SK-MEL-5 (cell line): Measurements from ENCODE around the gene OLFM3. TPM values are rescaled to one million over a fixed set of nuclear protein-coding genes. Genes with fewer than 3 reads are reported as not detected.
A peak's percentile ranks its signal among the peaks of the same experiment; 100 is the strongest.

Experiments used
- DNase-seq: peaks from one replicate; pipeline ENCODE4 v3.0.0-alpha.2; 2016; ENCODE audit warnings: low read depth, low spot score
- in situ Hi-C: cut with HindIII; loops from 2 replicates; pipeline ENCODE4 v1.10.0; 2016; ENCODE audit warnings: low sequenced_read_pairs, high pct_unique_total_duplicates, low pct_unique_long_range_greater_than_20kb
- total RNA-seq: library from RNA; depleted of rRNA; stranded (reverse); fragments of >200 nt; shearing (Covaris generic); gene quantifications from 2 replicates; pipeline ENCODE4 v1.2.3, GENCODE V29; 2014

The OLFM3 gene
- total RNA-seq, 1 experiment from 2014 or later, result not detected

DNA sequence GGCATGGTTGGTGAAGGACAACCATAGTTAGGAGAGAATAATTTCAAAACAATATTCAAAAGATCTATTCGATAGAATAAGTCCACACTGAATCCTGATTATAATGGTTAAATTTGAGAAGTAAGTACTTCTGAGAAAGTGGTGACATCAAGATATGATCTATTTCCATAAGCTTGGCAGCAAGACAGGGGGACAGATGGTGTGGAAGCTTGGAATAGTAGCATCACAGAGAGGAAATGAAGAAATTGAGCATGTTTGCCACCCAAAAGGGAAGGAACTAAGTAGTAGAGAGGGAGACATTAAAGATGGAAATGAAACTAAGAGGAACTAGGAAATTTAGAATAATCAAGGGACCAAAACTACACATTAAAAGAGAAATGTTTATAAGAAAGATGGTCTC is 94.5 kb downstream of the OLFM3 start:
- in situ Hi-C loops, result no loop called here
- no peak for DNase-seq

DNA sequence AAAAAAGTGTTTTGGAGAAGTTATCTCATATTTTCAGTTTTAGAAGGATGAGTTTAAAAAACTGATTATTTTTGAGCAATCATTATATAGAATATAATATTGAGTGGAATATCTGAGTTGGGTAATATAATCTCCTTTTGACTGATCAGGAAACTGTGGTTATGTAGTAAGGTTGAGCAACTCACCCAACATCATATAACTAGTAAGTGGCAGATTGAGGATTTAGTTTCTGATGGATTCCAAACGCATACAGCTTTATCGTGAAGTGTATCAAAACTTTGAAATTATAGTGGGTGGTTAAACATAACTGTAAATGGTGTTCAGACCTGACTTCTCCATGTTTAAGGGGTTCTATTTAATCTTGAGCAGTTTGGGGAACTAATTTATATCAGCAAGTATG is 98.6 kb downstream of the OLFM3 start:
- DNase-seq, result no peak
- in situ Hi-C loops, result no loop called here

GRCh38 chr1:101884621-101885020 is 112.1 kb downstream of the OLFM3 start:
- no peak for DNase-seq
- in situ Hi-C loops, result no loop called here

GRCh38 chr1:101875891-101876290 is 120.8 kb downstream of the OLFM3 start:
- DNase-seq, result no peak
- in situ Hi-C loops, result no loop called here

DNA sequence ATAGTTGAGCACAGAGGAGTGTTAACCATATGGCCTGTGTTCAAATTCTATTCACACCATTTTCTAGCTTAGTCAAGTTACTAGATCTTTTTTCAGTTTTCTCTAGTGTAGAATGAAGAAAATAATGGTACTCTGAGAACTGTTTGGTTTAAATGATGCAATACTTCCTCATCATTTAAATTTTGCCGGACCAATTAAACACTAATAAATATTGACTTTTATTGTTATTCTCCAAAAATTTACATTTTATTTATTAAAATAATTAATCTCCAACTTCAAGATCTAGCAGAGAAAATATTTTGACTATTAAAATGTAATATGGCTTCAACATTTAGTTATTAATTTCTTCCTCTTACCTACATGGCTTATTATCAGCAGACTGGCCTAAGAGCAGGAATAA is 123.1 kb downstream of the OLFM3 start:
- in situ Hi-C loops, result no loop called here
- no peak for DNase-seq

DNA sequence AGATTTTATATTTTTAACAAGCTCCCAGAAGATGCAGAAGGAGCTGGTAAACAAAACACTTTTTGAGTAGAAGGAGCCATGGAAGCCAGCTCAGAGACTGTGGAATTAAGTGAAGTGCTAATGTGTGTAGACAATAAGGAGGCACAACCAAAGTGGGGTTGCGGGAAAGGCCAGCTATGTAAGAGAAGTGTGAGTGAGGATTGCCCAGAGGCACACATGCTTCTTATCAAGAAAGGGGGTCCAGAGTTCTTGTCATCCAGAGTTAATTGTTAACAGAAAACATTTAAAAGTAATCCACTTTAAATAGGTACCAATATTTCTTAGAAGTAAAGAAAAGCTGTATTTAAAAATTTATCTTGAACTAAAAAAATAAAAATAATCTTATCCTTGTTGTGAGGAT is 136.8 kb downstream of the OLFM3 start:
- no peak for DNase-seq
- in situ Hi-C loops, result no loop called here

- in situ Hi-C loops, result no loop called here
- DNase-seq, result no peak
These were observed 142.5 kb downstream of the OLFM3 start for GRCh38 chr1:101854271-101854670.

DNA sequence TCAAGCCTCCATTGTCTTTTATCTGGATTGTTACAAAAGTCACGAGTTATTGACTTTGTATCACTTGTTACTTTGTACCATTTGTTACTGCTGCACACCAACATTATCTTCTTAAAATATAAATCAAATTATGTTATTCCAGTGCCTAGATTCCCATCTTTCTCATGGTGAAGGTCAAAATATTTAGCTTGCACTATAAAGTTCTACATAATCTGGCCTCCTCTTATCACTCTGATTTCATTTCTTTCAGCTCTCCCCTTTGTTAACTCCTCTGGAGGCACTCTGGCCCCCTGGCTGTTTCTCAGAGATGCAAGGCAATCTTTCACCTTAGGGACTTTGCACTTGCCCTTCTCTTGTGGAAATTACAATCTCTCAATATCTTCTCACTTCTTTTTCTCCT is 143.8 kb downstream of the OLFM3 start:
- in situ Hi-C loops, result no loop called here
- DNase-seq, result no peak

DNA sequence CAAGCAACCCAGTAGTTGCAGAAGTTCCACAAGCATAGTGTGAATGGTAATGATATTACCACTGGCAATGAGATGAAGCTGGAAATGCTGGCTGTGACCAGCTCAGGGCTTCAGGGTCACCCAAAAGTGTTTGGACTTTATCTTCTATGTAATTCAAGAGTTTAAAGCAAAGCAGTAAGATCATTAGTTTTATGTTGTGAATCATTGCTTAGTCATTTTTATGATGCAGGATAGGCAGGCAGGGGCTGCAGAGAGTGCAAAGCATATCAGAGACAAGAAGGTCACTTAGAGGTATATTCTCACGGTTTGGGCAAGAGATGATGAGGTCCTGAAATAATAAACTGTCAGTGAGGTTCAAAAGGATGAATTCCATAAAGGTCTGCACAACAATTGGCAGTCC is 147.4 kb downstream of the OLFM3 start:
- in situ Hi-C loops, result no loop called here
- DNase-seq, result no peak

- in situ Hi-C loops, result no loop called here
- no peak for DNase-seq
These were observed 149.1 kb downstream of the OLFM3 start for GRCh38 chr1:101847626-101848025.

GRCh38 chr1:101846820-101847219 is 149.9 kb downstream of the OLFM3 start:
- in situ Hi-C loops, result no loop called here
- DNase-seq, result no peak

DNA sequence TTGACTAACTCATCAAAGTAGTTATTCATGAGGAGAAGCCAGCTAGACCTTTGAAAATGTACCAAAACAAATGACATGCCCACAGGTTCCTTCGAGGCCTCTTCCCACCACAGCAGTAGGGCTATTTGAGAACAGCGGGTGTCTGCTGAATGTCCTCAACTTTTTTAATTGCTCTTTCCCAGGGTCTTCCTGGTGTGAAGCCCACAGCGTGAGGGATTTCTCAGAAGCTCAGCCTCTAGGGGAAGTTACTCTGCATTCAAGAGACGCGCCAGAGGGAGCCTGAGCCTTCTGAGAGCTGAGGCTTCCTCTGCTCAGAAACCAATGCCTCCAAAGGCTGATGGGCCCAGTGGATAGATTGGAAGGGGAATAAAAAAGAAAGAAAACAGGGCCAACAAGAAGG is 153.6 kb downstream of the OLFM3 start:
- in situ Hi-C loops, result no loop called here
- DNase-seq, result no peak

DNA sequence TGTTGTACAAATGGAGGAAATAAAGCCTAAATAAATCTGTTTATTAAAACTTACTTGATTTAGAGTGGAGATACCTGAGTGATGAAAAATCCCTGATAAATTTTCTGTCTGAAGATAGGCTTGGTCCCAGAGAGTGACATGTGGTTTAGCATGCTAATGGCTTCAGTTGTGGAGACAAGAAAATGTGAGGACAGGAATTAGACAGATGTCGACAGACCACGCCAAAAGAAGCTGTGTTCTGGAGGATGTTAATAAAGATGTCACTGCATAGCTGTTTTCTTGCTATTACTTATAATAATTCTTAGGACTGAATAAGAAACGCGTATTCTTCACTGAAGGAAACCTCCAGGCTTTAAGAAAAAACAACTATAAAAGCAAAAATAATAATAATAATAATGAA is 154.9 kb downstream of the OLFM3 start:
- in situ Hi-C loops, result no loop called here
- DNase-seq, result no peak

DNA sequence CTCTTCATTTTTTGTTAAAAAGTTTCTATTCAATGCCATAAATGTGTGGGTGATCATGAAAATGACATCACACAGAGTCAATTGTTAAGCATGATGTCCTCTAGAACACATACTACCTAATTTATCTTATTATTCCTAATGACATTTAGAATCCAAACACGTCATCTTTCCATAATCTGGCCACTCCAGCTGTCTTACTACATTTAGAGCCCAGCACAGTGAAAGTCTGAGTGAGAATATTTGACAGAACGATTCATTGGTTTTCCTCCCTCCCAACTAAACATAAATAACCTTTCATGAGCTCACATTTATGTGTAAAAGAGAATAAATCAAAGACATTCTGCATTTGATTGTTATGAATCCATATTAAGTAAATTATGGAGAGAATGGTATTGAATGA is 160.7 kb downstream of the OLFM3 start:
- no peak for DNase-seq
- in situ Hi-C loops, result no loop called here

GRCh38 chr1:101833312-101833711 is 163.4 kb downstream of the OLFM3 start:
- no peak for DNase-seq
- in situ Hi-C loops, result no loop called here

DNA sequence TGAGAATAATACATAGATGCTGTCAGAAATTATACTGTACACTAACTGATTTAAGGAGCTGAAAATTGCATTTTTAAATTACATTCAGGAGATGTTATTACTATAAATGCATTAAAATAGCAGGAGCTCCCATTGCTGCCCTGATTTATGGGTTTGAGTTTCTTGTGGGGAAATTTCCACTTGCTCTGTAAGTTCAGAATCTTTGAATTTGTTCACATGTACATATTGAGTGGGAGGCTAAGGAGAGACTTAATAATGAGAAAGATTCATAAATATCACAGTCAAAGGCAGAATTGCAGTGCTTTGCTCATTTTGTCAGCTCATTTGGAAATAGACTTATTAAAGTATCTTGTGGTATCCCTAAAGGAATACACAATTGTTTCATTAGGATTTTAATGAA is 170.3 kb downstream of the OLFM3 start:
- in situ Hi-C loops, result no loop called here
- DNase-seq, result no peak

DNA sequence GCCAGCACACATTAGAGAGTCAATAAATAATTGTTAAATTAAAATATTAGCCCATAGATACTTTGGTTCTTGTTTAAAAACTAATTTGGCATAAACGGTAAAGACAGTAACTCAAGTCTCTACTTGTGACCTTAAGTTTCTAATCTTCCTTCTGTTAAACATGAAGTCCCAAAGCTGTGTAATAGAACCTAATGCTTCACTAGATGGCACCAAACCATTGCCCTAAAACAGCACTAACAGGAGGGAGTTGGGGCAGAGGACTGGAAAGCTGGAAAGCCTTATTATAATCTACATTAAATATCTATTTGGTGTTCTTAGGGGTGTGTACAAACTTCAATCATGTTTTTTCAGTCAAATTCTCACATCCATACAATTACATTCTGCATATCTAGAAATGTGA is 176.7 kb downstream of the OLFM3 start:
- peak; percentile 65 for DNase-seq
- in situ Hi-C loops, result no loop called here

- DNase-seq, result no peak
- in situ Hi-C loops, result no loop called here
These were observed 180.5 kb downstream of the OLFM3 start for GRCh38 chr1:101816262-101816661.

- in situ Hi-C loops, result no loop called here
These were observed 198.3 kb downstream of the OLFM3 start for GRCh38 chr1:101798417-101798816.

DNA sequence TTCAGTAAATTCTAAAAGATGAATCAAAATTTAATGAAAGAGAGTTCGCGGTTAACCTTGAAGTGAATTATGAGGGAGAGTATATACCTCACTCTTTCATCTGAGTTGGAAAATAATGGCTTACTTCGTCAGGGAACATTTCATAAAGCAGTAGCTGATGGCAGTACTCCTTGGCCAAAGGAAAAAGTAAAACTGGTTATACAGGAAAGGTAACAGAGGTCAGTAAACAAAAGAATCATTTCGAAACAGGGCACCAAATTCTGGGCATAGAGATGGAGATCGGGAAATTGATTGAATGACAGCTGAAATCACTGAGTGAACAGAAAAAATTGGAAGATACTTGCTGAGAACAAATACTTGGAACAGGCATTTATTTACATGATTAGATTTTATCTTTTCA is 199.0 kb downstream of the OLFM3 start:
- no peak for DNase-seq
- in situ Hi-C loops, result no loop called here

More at GRCh38 chr1:101798417-101798816, 198.3 kb downstream of the OLFM3 start:
- DNase-seq, result no peak
